ENCODE results near the gene AIFM2.
"Not testable (repeated sequence)": the region's sequence is repeated elsewhere in the genome, so short reads cannot be mapped to it uniquely, and the experiment has no call there.

Gene AIFM2

DNA sequence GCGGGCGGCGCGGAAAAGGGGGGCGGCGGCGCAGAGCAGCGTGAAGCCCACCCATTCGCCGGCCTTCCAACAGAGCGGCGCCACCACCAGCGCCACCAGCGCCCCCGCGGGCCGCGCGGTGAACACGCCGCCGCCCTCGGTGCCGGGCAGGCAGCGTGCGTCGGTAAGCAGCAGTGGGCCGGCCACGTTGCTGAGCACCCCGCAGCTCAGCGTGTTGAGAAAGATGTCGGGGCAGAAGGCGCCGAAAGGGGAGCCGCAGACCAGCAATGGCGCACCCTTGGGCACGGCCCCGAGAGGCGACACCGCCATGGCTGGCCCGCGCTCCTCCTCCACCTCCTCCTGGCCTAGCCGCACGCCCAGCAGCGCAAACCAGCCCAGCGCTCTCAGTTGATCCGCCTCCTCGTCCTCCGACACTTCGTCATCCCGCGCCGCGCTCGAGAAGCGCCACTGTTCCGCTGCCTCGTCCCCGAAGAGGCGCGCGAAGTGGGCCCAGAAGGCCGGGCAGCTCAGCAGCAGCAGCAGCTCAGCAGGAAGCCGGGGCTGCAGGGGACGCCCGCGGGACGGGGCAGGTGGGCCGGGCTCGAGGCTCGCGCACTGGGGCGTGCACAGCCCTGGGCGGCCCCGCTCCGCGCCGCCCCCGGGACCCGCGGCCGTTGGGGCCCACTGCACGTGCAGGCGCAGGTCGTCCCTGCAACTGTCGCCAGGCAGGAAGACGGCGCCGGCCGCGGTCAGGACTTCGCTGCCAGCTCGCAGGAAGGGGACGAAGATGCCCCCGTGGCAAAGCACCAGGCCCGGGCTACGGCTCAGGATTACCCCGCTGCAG, 13.3 kb upstream of the AIFM2 start:
- DNase-seq, result peak; percentile 86

DNA sequence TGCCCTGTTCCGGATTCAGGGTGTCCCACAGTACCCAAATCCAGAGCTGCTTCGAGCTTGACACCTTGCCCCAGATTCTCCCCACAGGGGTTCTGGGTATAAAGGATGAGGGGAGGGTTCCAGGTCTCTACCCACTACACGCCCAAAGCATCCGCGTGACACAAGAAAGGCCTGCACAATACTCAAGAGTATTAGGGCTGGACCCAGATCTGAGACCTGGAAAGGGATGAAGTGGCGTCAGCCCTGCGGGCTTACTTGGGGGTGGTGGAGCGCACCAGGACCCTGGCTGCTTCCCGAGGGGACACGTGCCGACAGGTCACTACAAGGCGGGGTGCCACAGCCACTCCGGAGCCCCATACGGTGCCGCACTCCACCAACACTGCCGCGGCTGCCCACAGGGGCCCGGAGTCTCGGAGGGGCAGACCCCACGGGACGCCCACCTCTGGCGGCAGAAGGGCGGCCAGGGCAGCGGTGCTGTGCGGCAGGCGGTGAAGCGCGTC, 12.6 kb upstream of the AIFM2 start:
- no peak for DNase-seq

DNA sequence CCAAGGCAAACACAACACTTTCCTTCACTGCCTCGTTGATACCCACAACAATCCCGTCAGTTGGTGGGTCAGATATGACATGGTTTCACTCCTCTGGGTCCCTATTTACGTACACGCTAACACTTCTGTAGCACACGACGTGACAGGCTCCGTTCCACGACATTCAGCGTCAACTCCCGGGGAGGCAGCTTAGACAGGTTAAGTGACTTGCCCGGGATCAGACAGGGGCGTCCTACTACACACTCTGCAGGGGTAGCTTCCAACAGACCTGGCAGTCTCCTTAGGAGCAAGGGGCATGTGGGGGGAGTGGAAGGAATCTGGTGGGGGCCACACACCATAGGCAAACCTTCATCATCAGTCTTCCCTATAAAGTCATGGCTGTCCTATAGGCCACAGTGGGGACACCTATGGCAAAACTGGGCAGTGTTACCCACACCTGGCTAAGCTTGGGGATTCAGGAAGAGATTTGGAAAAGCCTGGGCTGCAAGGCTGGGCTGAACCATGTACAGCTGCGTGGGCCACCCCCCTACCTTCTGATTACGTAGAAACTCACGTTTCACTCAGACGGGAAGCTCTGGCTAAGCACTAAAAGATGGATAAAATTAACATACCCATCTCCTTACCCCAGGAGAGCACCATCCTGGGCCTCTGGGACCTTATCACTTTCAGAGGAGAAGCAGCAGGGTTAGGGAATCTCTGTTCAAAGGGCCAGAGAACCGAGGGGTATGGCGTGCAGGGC, 11.9 kb upstream of the AIFM2 start:
- DNase-seq, result no peak

DNA sequence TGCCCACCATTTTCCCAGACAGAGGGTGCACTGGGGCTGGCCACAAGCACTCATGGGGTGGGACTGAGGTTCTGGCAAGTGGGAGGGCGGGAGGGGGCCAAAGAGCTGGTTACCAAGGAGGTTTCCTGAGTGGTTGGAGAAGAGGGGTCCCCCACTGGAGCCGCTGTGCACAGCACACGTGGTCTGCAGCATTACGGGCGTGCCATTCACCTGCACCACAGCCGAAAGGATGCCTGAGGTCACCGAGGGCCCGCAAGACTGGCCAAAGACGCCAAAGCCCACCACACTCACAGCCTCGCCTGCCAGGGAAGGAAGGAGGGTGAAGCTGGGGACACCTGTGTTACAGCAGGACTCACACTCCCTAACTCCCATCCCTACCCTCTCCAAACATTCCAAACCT, 9.9 kb upstream of the AIFM2 start:
- DNase-seq, result no peak

DNA sequence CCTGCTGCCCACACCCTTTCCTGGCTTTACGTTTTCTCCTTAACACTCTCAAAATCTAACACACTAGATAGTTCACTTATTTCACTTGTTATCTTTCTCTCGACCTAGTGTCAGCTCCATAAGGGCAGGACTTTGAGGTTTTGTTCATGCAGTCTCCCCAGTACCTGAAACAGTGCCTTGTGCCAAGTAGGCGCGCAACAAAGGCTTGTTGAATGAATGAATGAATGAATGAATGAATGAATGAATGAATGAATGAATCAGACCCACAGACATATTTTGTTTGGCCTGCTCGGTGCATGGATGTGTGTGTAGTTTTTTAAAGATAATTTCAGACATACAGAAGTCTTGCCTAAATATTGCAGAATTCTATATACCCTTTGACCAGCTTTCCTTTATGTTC, 7.7 kb upstream of the AIFM2 start:
- DNase-seq, result no peak

DNA sequence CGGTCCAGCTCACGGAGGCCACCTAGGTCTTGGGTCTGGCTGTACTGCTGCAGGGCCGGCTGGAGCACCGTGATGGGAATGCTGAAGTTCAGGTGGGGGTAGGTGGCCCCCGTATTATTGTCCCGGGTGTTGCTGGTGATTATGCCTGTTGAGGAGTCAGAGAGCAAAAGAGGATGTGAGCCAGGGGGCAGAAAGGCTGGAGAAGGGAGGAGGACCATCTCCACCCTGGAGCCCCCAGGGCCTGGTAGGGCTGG, 7.3 kb upstream of the AIFM2 start:
- no peak for DNase-seq

DNA sequence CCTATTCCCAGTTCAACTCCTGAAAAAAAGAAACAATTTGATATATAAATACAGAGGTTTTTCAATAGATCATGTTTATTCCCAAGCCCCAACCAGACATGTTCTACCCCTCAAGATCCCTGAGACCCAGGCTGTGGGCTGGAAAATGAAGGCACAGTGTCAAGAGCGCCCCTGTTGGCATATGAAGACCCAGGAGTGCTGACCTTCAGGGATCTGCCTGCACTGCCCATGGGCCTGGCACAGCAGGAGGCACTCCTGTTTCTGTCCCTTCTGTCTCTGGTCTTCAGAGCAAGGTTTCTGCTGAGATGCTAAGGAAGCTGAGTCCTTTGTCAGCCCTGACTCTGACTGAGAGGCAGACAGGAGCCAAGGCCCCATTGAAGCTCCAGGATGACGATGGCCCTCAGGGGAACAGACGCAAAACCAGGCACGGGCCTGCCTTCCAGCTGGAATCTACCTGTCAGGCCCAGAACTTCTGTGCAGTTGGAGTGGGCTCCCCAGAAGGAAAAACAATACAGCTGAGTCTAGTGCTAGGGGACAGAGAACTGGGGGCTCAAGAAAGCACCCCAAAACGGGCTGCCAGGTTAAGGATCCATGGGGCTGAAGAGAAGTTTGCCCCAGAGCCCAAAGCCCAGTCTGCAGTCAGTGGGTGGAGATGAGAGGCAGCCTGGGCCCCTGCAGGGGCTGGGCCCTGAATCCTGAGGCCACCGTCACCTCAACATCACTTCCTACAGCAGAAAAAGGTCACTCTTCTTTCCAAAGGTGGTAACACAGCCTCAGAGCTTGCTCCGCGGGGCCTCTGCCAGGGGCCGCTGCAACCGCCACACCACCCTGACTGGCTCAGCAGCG, 6.7 kb upstream of the AIFM2 start:
- peak; percentile 50 for DNase-seq

DNA sequence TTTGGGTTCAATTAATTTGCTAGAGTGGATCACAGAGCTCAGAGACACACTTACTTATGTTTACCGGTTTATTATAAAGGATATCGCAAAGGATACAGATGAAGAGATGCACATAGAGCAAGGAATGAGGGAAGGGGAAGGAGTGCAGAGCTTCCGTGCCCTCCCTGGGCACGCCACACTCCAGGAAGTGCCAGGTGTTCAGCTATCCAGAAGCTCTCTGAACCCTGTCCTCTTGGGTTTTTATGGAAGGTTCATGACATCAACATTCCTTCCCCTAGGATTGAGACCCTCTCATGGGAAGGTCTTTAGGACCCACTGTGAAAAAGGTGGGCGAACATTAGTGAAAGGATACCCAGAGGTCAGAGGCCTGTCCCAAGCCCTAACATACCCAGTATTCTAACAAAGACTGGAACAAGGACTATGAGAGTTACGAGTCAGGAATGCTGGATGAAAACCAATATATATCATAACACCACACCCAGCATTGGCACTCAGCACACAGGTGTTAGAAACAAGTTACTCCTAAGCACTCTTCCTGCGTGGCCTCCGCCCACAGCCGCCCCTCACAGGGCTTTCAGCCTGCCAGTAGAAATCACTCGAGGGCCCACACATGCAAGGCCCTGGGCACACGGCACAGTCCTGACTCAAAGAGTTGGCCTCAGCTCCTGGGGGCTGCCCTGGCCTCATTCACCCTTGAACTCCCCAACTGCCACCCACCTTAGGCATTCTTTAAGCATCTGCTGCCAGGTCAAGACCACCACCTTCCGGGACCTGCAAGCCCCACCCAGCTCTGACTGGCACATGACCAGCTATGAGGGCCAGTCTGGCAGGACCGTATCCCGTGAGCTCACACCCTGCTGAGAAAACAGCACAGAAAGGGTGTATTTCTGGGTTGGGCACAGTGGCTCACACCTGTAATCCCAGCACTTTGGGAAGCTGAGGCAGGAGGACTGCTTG, 5.6 kb upstream of the AIFM2 start:
- peak; percentile 40 for DNase-seq

DNA sequence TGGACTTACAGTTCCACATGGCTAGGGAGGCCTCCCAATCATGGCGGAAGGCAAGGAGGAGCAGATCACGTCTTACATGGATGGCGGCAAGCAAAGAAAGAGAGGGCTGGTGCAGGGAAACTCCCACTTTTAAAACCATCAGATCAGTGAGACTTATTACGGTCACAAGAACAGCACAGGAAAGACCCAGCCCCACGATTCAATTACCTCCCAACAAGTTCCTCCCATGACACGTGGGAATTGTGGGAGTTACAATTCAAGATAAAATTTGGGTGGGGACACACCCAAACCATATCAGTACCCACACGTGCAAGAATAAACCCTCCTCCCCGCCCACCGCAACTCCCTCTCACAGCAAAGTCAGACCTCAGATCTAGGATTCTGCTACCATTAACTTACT, 4.5 kb upstream of the AIFM2 start:
- DNase-seq, result no peak

DNA sequence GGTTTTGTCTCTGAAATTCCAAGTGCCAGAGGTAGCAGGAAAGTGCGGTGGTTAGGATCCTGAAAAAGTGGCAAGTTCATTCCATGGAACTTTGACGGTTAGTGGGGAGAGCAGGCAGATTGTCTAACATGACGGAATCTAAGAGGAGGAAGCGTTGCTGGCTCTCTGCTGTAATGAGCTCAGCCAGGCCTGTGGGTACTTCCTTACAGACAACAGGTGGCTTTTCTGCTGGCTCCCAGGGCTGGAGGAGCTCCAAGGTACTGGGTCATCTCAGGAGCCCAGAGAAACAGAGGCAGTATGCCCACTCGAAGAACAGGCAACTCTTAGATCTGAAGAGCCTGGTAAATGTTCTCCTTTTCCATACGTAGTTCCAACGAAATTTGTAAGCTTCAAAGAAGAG, 3.1 kb upstream of the AIFM2 start:
- peak; percentile 39 for DNase-seq

DNA sequence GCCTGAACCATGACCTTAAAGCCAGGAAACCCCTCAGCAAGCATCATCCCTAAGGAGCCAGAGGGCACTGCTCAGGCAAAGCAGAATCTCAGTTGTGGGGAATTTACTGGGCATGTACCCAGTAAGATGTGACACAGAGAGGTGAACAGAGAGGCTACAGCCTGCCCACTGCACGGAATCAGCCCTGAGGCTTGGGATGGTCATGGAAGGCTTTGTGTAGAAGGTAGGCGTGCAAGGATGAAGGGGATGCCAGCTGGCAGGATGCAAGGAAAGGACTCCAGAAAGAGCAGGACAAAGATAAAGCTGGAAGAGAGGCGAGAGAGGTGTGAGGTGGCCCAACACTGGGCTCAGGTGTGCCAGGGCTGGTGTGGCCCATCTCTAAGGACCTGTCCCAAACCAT, 2.4 kb upstream of the AIFM2 start:
- DNase-seq, result peak; percentile 43

DNA sequence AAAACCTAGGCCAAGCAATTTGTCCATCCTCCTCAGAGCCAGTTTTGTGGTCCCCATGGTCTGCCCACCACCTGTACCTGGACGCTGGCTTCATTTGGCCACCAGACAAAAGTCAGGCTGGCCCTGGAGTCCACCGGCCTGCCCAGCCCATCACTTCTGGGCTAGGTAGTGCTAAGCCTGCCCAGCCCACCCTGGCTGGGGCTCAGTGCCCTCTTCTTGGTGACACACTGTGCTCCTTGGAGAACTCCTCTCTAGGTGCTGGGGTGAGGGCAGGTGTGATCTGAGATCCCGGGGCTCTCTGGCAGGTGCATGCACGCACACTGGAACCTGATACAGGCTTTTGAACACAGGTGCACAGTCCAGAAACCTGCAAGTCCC, 1.1 kb downstream of the AIFM2 start:
- no peak for DNase-seq

DNA sequence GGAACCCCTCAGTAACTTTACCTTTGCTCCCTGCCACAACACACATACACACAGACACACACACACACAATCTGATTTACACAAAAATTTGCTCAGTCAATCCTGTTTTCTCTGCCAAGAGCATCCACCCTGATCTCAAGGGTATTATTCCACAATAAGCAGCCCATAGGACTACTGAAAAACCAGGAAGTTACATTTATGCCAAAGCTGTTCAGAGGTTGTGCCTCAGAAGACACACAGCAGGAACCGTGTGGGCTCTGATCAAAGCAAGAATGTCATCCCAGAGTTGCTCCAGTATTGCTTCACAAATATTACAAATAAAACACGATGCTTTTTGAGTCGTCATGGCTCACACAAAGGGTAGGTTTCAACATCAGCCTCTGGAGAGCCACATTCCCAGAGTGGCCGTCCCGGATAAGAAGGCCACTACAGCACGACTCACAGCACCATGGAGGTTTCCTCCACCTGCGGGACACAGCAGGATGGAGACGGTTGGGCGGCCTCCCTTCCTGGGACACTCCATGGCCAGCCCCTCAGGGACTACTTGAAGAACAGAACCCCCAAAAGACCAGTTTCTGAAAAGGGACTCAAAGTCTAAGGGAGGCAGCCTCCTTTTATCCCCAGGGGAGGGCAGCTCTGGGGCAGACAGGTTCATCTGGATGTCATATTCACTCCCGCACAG, 1.6 kb downstream of the AIFM2 start:
- no peak for DNase-seq

DNA sequence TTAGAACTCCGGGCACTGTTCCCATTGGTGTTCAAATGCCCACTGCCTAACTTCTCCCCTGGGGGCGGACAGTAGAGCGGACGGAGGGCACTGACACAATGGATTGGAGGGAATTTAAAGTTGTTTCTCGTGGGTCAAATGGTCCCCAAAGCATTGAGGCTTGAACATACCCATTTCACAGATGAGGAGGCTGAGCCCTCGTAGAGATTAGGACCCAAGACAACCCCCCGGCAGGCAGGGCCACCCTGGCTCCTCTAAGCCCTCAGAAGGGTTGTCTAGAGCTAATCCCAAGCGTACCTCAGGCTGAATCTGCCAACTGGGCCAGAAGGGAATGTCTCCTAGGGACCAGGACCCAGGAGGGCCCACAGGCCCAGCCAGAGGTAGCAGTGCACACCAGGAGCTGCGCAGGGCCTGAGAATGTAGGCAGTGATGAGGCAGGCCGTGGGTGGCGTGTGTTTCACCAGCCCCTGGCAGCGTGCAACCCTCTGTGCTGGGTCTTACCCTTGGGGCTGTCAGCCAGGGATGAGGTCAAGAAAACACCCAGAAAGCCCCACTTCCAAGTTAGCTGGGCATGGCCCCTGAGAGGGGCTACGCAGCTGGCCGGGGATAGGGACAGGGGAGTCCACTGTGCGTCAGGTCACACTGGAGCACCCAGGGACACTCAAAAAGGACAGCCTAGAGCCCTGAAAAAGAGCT, 5.8 kb downstream of the AIFM2 start:
- DNase-seq, result no peak

DNA sequence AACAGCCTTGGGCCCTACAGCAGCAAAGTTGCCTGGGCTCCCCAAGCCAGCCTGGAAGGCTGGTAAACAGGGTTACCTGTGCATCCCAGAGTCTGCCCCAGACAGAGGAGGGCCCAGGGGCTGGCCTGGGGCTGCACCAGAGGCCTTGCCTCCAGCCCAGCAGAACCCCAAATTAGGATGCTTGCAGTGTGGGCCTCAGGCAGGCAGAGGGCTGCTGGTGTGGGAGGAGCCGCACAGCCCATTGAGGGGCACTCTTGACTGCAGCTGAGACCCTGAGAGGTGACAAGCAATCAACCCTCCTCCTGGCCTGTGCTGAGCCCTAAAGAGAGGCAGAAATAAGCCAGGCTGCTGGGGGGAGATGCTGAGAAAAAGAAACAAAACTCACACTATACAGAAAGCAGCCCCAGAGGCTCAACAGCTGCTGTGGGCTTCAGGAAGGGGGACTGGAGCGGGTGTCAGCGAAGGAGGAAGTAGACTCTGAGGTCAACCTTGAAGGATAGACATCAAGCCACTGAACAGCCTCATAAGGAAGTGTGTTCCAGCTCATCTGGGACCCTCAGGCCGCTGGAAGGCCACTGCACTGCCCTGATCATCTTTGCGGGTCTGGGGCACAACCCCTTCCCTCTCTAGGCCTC, 6.6 kb downstream of the AIFM2 start:
- no peak for DNase-seq

DNA sequence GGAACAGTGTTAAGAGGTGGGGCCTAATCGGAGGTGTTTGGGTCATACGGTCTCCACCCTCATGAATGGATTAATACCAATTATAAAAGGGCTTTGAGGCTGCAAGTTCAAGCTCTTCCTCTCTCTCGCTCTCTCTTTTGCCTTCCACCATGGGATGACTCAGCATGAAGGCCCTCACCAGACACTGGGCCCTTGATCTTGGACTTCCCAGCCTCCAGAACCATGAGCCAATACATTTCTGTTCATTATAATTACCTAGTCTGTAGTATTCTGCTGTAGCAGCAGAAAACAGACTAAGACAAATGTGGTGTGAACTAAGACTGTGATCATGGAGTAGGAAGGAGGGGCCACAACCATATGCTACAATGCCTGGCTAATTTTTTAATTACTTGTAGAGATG, 7.7 kb downstream of the AIFM2 start:
- DNase-seq, result no peak

DNA sequence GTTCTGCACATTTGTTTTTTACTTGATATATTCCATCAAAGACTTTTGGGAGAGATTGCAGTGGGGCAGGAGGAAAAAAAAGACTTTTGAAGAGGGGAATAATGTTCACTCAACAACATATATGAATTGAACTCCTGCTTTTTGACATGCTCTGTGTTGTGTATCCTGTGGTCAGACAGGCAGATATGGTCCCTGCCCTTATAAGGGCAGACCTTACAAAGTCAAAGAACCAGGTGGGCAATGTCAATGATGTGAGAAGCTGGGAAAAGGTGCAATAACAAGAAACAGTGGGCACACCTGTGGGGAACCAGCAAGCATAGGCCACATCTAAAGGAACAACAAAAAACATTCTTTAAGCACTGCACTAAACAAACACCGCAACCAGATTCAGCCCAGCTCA, 8.2 kb downstream of the AIFM2 start:
- no peak for DNase-seq

DNA sequence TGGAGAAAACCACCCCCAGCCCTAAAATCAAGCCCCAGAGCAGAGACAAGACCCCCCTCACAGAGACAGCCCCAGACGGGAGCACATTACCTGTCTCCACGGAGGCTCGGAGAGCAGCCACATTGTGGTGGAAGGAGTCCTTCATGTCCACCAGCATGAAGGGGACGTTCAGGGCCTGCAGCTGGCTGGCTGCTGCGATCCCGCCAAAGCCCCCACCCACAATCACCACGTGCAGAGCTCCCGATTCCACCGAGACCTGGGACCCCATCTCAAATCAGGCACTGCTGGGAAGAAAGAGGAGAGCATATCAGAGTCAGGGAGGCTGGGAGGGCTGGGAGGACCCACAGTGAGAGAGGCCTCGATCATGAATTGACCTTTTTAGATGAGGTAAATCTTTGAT, 8.8 kb downstream of the AIFM2 start:
- DNase-seq, result no peak

DNA sequence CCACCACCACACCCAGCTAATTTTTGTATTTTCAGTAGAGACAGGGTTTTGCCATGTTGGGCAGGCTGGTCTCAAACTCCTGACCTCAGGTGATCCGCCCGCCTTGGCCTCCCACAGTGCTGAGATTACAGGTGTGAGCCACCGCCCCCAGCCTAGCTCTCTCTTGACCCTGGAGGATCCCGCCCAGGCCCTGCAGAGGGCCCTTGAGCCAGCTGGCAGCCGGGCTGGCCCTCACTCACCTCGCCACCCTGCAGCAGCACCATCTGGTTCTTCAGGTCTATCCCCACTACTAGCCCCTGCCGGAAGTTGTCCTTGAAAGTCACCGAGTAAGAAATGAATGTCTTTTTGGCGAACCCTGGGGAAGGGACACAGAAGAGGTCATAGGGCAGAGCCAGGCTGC, 9.5 kb downstream of the AIFM2 start:
- DNase-seq, result not testable (repeated sequence)

DNA sequence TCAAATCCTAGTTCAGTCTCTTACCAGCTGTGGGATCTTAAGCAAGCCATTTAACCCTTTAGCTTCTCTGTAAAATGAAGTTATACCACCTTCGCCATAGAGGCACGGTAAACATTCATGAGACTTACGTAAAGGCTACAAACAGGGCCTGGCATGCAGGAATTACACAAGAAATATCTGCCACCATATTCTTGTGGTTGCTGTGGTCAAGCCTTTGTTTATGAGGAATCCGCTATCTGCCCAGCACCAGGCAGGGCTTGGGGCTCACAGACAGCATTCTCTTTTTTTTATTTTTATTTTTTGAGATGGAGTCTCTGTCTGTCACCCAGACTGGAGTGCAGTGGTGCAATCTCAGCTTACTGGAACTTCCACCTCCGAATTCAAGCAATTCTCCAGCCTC, 9.9 kb downstream of the AIFM2 start:
- no peak for DNase-seq
